Gastroesophageal sphincter (tissue), 4 donors: ENCODE results near the gene LRRTM1. TPM values are rescaled to one million over a fixed set of nuclear protein-coding genes. Genes with fewer than 3 reads are reported as not detected.

Experiments
- ATAC-seq: fragments of 150-250 bp; one replicate; pipeline ENCODE4 v1.9.1; 2016; ENCODE audit warnings: mild to moderate bottlenecking, moderate library complexity
- H3K27ac ChIP-seq, 4 donors: fragments of 200-600 bp; sonication (generic) in 3 of 4; 1 replicate in 3 of 4; 2 replicates in 1 of 4; pipeline ENCODE4 v1.5.1; 2016 to 2019
- H3K27me3 ChIP-seq: fragments of 200-600 bp; sonication (generic); one replicate; pipeline ENCODE4 v1.5.1; 2019
- H3K36me3 ChIP-seq, 2 donors: fragments of 200-600 bp; sonication (generic); one replicate each; pipeline ENCODE4 v1.5.1; 2019; ENCODE audit warnings: control low read depth in 1 of 2
- H3K4me1 ChIP-seq, 3 donors: fragments of 200-600 bp; sonication (generic); 1 replicate in 2 of 3; 2 replicates in 1 of 3; pipeline ENCODE4 v1.5.1; 2016 to 2019; ENCODE audit warnings: control low read depth in 2 of 3
- H3K4me3 ChIP-seq, 2 donors: fragments of 200-600 bp; sonication (generic); one replicate each; pipeline ENCODE4 v1.5.1; 2019; ENCODE audit warnings: mild to moderate bottlenecking in 1 of 2, moderate library complexity in 1 of 2
- H3K9me3 ChIP-seq, 3 donors: fragments of 200-600 bp; sonication (generic); one replicate each; pipeline ENCODE4 v1.5.1; 2017 to 2019; ENCODE audit warnings: control low read depth in 2 of 3
- EP300 ChIP-seq: sonication (generic); formaldehyde crosslinking; IDR thresholded peaks from one replicate; pipeline ENCODE4 v1.6.1; 2017; ENCODE audit warnings: antibody characterized with exemption, mild to moderate bottlenecking
- POLR2A ChIP-seq, 2 donors: fragments of 450-650 bp; IDR thresholded peaks; one replicate each; pipeline ENCODE4 v1.6.1; 2017; ENCODE audit warnings: antibody characterized with exemption in 2 of 2, mild to moderate bottlenecking in 2 of 2, moderate library complexity in 1 of 2
- POLR2AphosphoS5 ChIP-seq: sonication (generic); formaldehyde crosslinking; IDR thresholded peaks from one replicate; pipeline ENCODE4 v1.6.1; 2017; ENCODE audit warnings: antibody characterized with exemption
- WGBS, 2 donors: methylation state at CpG; one replicate each; pipeline ENCODE4 v1.1.5; 2018; ENCODE audit warnings: low coverage in 1 of 2; 5-methylcytosine and 5-hydroxymethylcytosine counted together
- total RNA-seq, 4 donors: library from RNA; depleted of rRNA; stranded (reverse); fragments of >200 nt; gene quantifications; one replicate each; pipeline ENCODE4 v1.1.0, GENCODE V29; 2016
- TF ChIP-seq, protein P1 (sequence below), 4 experiments: fragments of 200-600 bp in 2 of 4; fragments of 450-650 bp in 2 of 4; sonication (generic) in 1 of 4; IDR thresholded peaks; one replicate each; pipeline ENCODE4 v1.5.1; 2017 to 2019; ENCODE audit warnings: antibody characterized with exemption in 4 of 4, mild to moderate bottlenecking in 2 of 4, moderate library complexity in 2 of 4

LRRTM1 gene
- total RNA-seq, 4 donors from 2014 or later, result 1.2 to 4.4 (median 2.0) TPM

DNA sequence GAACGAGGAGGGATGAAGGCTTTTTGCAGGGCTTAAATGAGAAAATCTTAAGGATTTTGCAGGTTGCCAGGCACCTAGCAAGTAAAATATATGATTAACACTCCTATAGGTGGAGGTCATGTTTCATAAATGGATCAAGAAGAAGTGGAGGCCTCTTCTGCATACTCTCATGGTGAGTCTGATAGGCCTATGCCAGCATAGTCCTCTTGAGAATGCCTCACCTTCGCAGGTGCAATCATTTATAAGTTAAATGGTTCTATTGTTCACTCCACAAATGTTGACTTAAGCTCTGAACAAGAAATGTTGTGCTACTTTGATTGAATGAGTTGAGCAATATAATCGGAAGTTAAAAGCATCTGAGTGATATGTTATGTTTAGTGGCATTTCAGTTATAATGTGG, 12.1 kb downstream of the LRRTM1 start:
- H3K4me3 ChIP-seq, result no peak overlapping the region
- TF ChIP-seq POLR2A (IDR thresholded peaks at IDR 0.05) (no peak), POLR2AphosphoS5 (no peak), EP300 (no peak)
- TF ChIP-seq, protein P1, sequence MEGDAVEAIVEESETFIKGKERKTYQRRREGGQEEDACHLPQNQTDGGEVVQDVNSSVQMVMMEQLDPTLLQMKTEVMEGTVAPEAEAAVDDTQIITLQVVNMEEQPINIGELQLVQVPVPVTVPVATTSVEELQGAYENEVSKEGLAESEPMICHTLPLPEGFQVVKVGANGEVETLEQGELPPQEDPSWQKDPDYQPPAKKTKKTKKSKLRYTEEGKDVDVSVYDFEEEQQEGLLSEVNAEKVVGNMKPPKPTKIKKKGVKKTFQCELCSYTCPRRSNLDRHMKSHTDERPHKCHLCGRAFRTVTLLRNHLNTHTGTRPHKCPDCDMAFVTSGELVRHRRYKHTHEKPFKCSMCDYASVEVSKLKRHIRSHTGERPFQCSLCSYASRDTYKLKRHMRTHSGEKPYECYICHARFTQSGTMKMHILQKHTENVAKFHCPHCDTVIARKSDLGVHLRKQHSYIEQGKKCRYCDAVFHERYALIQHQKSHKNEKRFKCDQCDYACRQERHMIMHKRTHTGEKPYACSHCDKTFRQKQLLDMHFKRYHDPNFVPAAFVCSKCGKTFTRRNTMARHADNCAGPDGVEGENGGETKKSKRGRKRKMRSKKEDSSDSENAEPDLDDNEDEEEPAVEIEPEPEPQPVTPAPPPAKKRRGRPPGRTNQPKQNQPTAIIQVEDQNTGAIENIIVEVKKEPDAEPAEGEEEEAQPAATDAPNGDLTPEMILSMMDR (IDR thresholded peaks at IDR 0.05), result no peak
- WGBS, 2 donors, result 75 to 84% methylated on average over 3 of the region's 3 CpGs
- H3K36me3 ChIP-seq, result no peaks in the 10 kb centered on the region
- no peak overlapping the region for H3K27ac ChIP-seq
- ATAC-seq, result no peak
- H3K4me1 ChIP-seq, result peaks cover 0 to 22% (median 0%) of the 10 kb centered on the region in 3 donors
- no peaks in the 10 kb centered on the region for H3K9me3 ChIP-seq
- H3K27me3 ChIP-seq, result no peaks in the 10 kb centered on the region

DNA sequence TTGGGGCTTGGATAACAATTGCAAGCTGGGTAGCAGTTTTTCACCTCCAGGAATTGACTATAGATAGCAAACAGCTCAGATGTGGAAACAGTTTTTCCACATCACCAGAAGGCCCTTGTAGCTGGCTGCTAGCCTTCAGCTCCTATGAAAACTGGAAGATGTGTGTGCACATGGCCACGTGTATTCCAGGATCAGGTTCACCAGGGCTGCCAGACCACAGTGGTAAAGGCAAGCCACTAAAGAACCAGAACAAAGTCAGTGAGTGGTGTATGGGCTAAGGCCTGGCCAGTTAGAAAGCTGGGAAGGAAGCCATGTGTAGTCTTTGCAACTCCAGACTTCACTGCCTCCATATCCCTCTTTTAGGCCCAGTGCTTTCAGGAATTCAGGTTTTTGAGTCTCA, 12.9 kb downstream of the LRRTM1 start:
- H3K9me3 ChIP-seq, result no peaks in the 10 kb centered on the region
- 17% methylated on average over 1 of the region's 1 CpG; no CpG with 5 or more reads in 1 of the 2 donors for WGBS, 2 donors
- ATAC-seq, result no peak
- no peak overlapping the region for H3K4me3 ChIP-seq
- H3K27me3 ChIP-seq, result no peaks in the 10 kb centered on the region
- no peak overlapping the region for H3K27ac ChIP-seq
- no peak for TF ChIP-seq POLR2A (IDR thresholded peaks at IDR 0.05)
- TF ChIP-seq POLR2AphosphoS5, result no peak
- TF ChIP-seq, protein P1 (IDR thresholded peaks at IDR 0.05), result no peak
- TF ChIP-seq EP300, result no peak
- peaks cover 0 to 22% (median 0%) of the 10 kb centered on the region in 3 donors for H3K4me1 ChIP-seq
- H3K36me3 ChIP-seq, result no peaks in the 10 kb centered on the region

DNA sequence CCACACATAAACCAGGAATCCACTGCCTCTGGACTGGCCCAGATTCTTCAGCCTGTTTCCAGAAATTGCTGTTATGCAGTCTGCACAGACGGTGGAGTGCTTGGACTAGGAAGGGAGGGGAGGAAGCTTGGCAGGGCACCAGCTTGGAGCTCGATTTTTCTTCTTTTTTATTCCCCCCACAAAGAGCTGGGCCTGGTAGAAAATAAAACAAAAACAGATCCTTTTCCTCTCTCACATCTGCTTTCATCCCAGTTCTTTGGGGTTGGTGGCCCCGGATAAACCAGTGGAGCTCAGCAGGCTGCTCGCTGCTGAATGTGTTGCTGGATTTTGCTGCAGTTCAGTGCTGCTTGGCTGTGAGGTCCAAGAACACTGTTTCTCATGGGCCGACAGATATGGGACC, 16.0 kb downstream of the LRRTM1 start:
- H3K27me3 ChIP-seq, result no peaks in the 10 kb centered on the region
- H3K9me3 ChIP-seq, result no peaks in the 10 kb centered on the region
- no peak overlapping the region for H3K4me3 ChIP-seq
- WGBS, 2 donors, result 5 to 23% methylated on average over 2 to 4 of the region's 5 CpGs
- ATAC-seq, result no peak
- H3K4me1 ChIP-seq, result peaks cover 0 to 22% (median 0%) of the 10 kb centered on the region in 3 donors
- H3K36me3 ChIP-seq, result no peaks in the 10 kb centered on the region
- TF ChIP-seq POLR2AphosphoS5 (no peak), POLR2A (IDR thresholded peaks at IDR 0.05) (no peak), EP300 (no peak)
- TF ChIP-seq, protein P1 (IDR thresholded peaks at IDR 0.05), result peak in 1 of 4 experiments; percentile 50
- H3K27ac ChIP-seq, result no peak overlapping the region

DNA sequence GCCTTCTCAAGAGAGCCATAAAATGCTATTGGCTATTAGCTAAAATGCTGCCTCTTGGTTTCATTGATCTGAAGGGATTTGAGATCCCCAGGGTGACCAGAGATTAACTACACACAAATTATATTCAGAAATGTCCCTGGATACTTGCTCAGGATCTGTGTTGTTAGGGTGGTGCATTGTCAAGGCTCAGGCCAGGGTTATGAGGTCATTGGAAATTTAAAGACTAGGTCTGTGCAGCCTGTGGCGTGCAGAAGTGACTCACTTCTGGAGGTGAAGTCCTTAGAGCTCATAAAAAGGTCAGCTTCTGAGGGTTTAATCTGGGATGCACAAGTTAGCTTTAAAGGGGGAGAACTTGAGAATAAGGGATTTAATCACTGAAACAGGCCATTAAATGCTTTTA, 23.5 kb downstream of the LRRTM1 start:
- WGBS, 2 donors, result 91 to 100% methylated on average over 1 of the region's 1 CpG
- H3K9me3 ChIP-seq, result no peaks in the 10 kb centered on the region
- H3K36me3 ChIP-seq, result no peaks in the 10 kb centered on the region
- H3K4me1 ChIP-seq, result no peaks in the 10 kb centered on the region
- no peak overlapping the region for H3K27ac ChIP-seq
- H3K27me3 ChIP-seq, result no peaks in the 10 kb centered on the region
- no peak for ATAC-seq
- TF ChIP-seq, protein P1 (IDR thresholded peaks at IDR 0.05), result no peak
- no peak for TF ChIP-seq EP300
- TF ChIP-seq POLR2A (IDR thresholded peaks at IDR 0.05), result no peak
- TF ChIP-seq POLR2AphosphoS5, result no peak
- no peak overlapping the region for H3K4me3 ChIP-seq

DNA sequence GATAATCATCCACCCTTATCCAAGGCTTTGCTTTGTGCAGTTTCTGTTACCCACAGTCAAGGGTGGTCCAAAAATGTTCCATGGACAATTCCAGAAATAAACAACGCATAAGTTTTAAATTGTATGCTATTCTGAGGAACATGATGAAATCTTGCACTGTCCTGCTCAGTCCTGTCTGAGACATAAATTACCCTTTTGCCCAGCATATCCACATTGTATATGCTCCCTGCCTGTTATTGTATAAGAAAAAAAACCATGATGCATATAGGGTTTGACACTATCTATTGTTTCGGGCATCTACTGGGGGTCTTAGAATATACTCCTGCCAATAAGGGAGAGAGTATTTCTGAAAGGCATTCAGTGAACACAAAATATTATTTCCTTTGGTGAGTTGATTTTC, 24.0 kb downstream of the LRRTM1 start:
- H3K9me3 ChIP-seq, result no peaks in the 10 kb centered on the region
- H3K27me3 ChIP-seq, result no peaks in the 10 kb centered on the region
- ATAC-seq, result no peak
- H3K4me1 ChIP-seq, result no peaks in the 10 kb centered on the region
- H3K27ac ChIP-seq, result no peak overlapping the region
- H3K4me3 ChIP-seq, result no peak overlapping the region
- TF ChIP-seq POLR2A (IDR thresholded peaks at IDR 0.05), result no peak
- no peak for TF ChIP-seq EP300
- TF ChIP-seq POLR2AphosphoS5, result no peak
- TF ChIP-seq, protein P1 (IDR thresholded peaks at IDR 0.05), result no peak
- WGBS, 2 donors, result 76 to 89% methylated on average over 2 of the region's 2 CpGs
- no peaks in the 10 kb centered on the region for H3K36me3 ChIP-seq
